ENCODE data around the gene LRRK1. TPM values are rescaled to one million over a fixed set of nuclear protein-coding genes. Genes with fewer than 3 reads are reported as not detected.

Gene LRRK1
- total RNA-seq, 1 experiment from 2014 or later, result 7.6 TPM

- ATAC-seq (no peak), DNase-seq (ENCODE audit: low spot score) (no peak)
- H3K27me3 Mint-ChIP-seq (ENCODE audit: low read depth), result no peaks in the 10 kb centered on the region; the same call in 1 of the 2 replicates
- ChIA-PET POLR2A (no interaction called here), CTCF (no interaction called here)
- H3K27ac Mint-ChIP-seq, result no peak overlapping the region
- H3K9me3 Mint-ChIP-seq, result peaks cover 35% of the 10 kb centered on the region
- TF ChIP-seq, protein P1, sequence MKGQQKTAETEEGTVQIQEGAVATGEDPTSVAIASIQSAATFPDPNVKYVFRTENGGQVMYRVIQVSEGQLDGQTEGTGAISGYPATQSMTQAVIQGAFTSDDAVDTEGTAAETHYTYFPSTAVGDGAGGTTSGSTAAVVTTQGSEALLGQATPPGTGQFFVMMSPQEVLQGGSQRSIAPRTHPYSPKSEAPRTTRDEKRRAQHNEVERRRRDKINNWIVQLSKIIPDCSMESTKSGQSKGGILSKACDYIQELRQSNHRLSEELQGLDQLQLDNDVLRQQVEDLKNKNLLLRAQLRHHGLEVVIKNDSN (CRISPR knock-in tag; IDR thresholded peaks at IDR 0.05), result no peak
- TF ChIP-seq GABPB1 (CRISPR knock-in tag; IDR thresholded peaks at IDR 0.05) (no peak), SMAD4 (CRISPR knock-in tag; IDR thresholded peaks at IDR 0.05) (no peak), SP1 (CRISPR knock-in tag; conservative IDR thresholded peaks at IDR 0.05) (no peak), MYBL2 (CRISPR knock-in tag; IDR thresholded peaks at IDR 0.05) (no peak), ZNF423 (CRISPR knock-in tag; IDR thresholded peaks at IDR 0.05) (no peak), EMX1 (CRISPR knock-in tag; IDR thresholded peaks at IDR 0.05) (no peak), KAT7 (CRISPR knock-in tag; IDR thresholded peaks at IDR 0.05; ENCODE audit: borderline replicate concordance) (no peak), FOXP4 (CRISPR knock-in tag; IDR thresholded peaks at IDR 0.05) (no peak), GTF2I (CRISPR knock-in tag; conservative IDR thresholded peaks at IDR 0.05) (no peak), ZBTB43 (CRISPR knock-in tag; IDR thresholded peaks at IDR 0.05) (no peak), STAT6 (CRISPR knock-in tag; conservative IDR thresholded peaks at IDR 0.05; ENCODE audit: low read depth) (no peak), RORB (CRISPR knock-in tag; IDR thresholded peaks at IDR 0.05) (no peak)
- TF ChIP-seq, protein P2, sequence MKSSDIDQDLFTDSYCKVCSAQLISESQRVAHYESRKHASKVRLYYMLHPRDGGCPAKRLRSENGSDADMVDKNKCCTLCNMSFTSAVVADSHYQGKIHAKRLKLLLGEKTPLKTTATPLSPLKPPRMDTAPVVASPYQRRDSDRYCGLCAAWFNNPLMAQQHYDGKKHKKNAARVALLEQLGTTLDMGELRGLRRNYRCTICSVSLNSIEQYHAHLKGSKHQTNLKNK (CRISPR knock-in tag; IDR thresholded peaks at IDR 0.05), result no peak
- TF ChIP-seq, protein P3, sequence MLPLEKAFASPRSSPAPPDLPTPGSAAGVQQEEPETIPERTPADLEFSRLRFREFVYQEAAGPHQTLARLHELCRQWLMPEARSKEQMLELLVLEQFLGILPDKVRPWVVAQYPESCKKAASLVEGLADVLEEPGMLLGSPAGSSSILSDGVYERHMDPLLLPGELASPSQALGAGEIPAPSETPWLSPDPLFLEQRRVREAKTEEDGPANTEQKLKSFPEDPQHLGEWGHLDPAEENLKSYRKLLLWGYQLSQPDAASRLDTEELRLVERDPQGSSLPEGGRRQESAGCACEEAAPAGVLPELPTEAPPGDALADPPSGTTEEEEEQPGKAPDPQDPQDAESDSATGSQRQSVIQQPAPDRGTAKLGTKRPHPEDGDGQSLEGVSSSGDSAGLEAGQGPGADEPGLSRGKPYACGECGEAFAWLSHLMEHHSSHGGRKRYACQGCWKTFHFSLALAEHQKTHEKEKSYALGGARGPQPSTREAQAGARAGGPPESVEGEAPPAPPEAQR (CRISPR knock-in tag; IDR thresholded peaks at IDR 0.05), result no peak
- TF ChIP-seq, protein P4, sequence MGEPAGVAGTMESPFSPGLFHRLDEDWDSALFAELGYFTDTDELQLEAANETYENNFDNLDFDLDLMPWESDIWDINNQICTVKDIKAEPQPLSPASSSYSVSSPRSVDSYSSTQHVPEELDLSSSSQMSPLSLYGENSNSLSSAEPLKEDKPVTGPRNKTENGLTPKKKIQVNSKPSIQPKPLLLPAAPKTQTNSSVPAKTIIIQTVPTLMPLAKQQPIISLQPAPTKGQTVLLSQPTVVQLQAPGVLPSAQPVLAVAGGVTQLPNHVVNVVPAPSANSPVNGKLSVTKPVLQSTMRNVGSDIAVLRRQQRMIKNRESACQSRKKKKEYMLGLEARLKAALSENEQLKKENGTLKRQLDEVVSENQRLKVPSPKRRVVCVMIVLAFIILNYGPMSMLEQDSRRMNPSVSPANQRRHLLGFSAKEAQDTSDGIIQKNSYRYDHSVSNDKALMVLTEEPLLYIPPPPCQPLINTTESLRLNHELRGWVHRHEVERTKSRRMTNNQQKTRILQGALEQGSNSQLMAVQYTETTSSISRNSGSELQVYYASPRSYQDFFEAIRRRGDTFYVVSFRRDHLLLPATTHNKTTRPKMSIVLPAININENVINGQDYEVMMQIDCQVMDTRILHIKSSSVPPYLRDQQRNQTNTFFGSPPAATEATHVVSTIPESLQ (CRISPR knock-in tag; IDR thresholded peaks at IDR 0.05), result no peak
- H3K4me1 Mint-ChIP-seq, result 0 out of 2 replicates have a peak, but pooled peaks cover 2% of the 10 kb centered on the region
- H3K36me3 Mint-ChIP-seq, result peaks cover 14% of the 10 kb centered on the region
- no peak overlapping the region for H3K4me3 Mint-ChIP-seq
These were observed 117.0 kb downstream of the LRRK1 start for GRCh38 chr15:101036189-101036588.

Measured in WTC11 (cell line).